Peyer's patch (tissue), 4 donors: ENCODE measurements around the gene IL12A.

ENCODE experiments used
- CTCF ChIP-seq, 6 experiments: fragments of 450-650 bp in 4 of 6; fragments of 200-600 bp in 2 of 6; sonication (generic) in 1 of 6; IDR thresholded peaks; one replicate each; pipeline ENCODE4 v1.5.1; 2017 to 2019; ENCODE audit warnings: antibody characterized with exemption in 6 of 6, mild to moderate bottlenecking in 3 of 6, moderate library complexity in 1 of 6
- POLR2A ChIP-seq, 2 donors: fragments of 450-650 bp; IDR thresholded peaks; one replicate each; pipeline ENCODE4 v1.5.1; 2017; ENCODE audit warnings: antibody characterized with exemption in 2 of 2, mild to moderate bottlenecking in 2 of 2, moderate library complexity in 2 of 2

- TF ChIP-seq CTCF (IDR thresholded peaks at IDR 0.05) (no peak), POLR2A (IDR thresholded peaks at IDR 0.05) (no peak)
These were observed 28.3 kb downstream of the IL12A start for GRCh38 chr3:160016972-160017371.
